Measurements from ENCODE around the gene CIROP. TPM values are rescaled to one million over a fixed set of nuclear protein-coding genes. Genes with fewer than 3 reads are reported as not detected.

Gene CIROP
- total and polyA plus RNA-seq, 9 of the 15 experiments (the other 6 are each of a cell fraction or from before 2014, with no cell fraction given) = not detected

- TF ChIP-seq, protein P1, sequence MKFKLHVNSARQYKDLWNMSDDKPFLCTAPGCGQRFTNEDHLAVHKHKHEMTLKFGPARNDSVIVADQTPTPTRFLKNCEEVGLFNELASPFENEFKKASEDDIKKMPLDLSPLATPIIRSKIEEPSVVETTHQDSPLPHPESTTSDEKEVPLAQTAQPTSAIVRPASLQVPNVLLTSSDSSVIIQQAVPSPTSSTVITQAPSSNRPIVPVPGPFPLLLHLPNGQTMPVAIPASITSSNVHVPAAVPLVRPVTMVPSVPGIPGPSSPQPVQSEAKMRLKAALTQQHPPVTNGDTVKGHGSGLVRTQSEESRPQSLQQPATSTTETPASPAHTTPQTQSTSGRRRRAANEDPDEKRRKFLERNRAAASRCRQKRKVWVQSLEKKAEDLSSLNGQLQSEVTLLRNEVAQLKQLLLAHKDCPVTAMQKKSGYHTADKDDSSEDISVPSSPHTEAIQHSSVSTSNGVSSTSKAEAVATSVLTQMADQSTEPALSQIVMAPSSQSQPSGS (CRISPR knock-in tag; IDR thresholded peaks at IDR 0.05) = no peak
- no peak for TF ChIP-seq ZNF699 (CRISPR knock-in tag; IDR thresholded peaks at IDR 0.05; ENCODE audit: insufficient replicate concordance)
- no peak for TF ChIP-seq PTTG1 (tag; IDR thresholded peaks at IDR 0.05; ENCODE audit: low read depth)
- peak; percentile 96 for TF ChIP-seq GATA2 (CRISPR knock-in tag; IDR thresholded peaks at IDR 0.05)
- no peak for TF ChIP-seq BMI1 (IDR thresholded peaks at IDR 0.05; ENCODE audit: low read length)
- TF ChIP-seq ZNF696 (CRISPR knock-in tag; conservative IDR thresholded peaks at IDR 0.05) = no peak
- TF ChIP-seq NCOA1 (IDR thresholded peaks at IDR 0.05; ENCODE audit: low read depth) = peak; percentile 39; the same call in 1 of the 2 replicates
- no peak for TF ChIP-seq HMGN3 (IDR thresholded peaks at IDR 0.05; ENCODE audit: borderline replicate concordance, extremely low read depth, insufficient read length, low read depth, low read length)
- TF ChIP-seq ZEB2 (IDR thresholded peaks at IDR 0.05) = no peak
- no peak for TF ChIP-seq POLR2H (tag; IDR thresholded peaks at IDR 0.05; ENCODE audit: low read depth)
- TF ChIP-seq SMARCC2 (IDR thresholded peaks at IDR 0.05; ENCODE audit: low read depth) = no peak
- TF ChIP-seq, protein P2, sequence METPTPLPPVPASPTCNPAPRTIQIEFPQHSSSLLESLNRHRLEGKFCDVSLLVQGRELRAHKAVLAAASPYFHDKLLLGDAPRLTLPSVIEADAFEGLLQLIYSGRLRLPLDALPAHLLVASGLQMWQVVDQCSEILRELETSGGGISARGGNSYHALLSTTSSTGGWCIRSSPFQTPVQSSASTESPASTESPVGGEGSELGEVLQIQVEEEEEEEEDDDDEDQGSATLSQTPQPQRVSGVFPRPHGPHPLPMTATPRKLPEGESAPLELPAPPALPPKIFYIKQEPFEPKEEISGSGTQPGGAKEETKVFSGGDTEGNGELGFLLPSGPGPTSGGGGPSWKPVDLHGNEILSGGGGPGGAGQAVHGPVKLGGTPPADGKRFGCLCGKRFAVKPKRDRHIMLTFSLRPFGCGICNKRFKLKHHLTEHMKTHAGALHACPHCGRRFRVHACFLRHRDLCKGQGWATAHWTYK (CRISPR knock-in tag; IDR thresholded peaks at IDR 0.05) = no peak
- TF ChIP-seq PRMT5 (CRISPR knock-in tag; IDR thresholded peaks at IDR 0.05) = no peak
- 0 out of 2 replicates have a peak, but pooled peaks have one; percentile 49 for TF ChIP-seq CBX5 (IDR thresholded peaks at IDR 0.05; ENCODE audit: borderline replicate concordance, low read depth)
- TF ChIP-seq SLC30A9 (CRISPR knock-in tag; IDR thresholded peaks at IDR 0.05) = no peak
- no peak for TF ChIP-seq ZBTB7A (IDR thresholded peaks at IDR 0.05; ENCODE audit: borderline replicate concordance, control insufficient read depth, low read depth, low read length)
- TF ChIP-seq, protein P3, sequence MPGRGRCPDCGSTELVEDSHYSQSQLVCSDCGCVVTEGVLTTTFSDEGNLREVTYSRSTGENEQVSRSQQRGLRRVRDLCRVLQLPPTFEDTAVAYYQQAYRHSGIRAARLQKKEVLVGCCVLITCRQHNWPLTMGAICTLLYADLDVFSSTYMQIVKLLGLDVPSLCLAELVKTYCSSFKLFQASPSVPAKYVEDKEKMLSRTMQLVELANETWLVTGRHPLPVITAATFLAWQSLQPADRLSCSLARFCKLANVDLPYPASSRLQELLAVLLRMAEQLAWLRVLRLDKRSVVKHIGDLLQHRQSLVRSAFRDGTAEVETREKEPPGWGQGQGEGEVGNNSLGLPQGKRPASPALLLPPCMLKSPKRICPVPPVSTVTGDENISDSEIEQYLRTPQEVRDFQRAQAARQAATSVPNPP (IDR thresholded peaks at IDR 0.05; ENCODE audit: borderline replicate concordance, insufficient read depth, insufficient read length) = no peak
- TF ChIP-seq FOXP4 (CRISPR knock-in tag; IDR thresholded peaks at IDR 0.05; ENCODE audit: borderline replicate concordance) = no peak
- TF ChIP-seq YY1 (IDR thresholded peaks at IDR 0.05; ENCODE audit: borderline replicate concordance in 1 of 3, control insufficient read depth in 1 of 3, extremely low read depth in 1 of 3, insufficient read depth in 3 of 3, insufficient read length in 1 of 3, insufficient replicate concordance in 2 of 3, low read depth in 1 of 3, low read length in 2 of 3) = peak in 2 of 3 experiments; percentile 25 to 71
These were observed 15.9 kb upstream of the CIROP start (continued) for GRCh38 chr14:23120541-23121251.

Data from K562 (cell line).